ENCODE data around the gene EPO.

Gene EPO

GRCh38 chr7:100720279-100720670 lies at the start of gene EPO:
Gene EPO (plus strand): TSS chr7:100720468. CDS start chr7:100720981, 513 bp downstream.
- DNase-seq, result no peak

- no peak for DNase-seq
Measured at GRCh38 chr7:100671353-100672327, 48.6 kb upstream of the EPO start.

- DNase-seq, result peak; percentile 97
Measured at GRCh38 chr7:100673302-100673941, 46.8 kb upstream of the EPO start, which contains the start of gene GNB2. Gene GNB2 (plus strand): TSS chr7:100673740. CDS start chr7:100676266, 2,526 bp downstream.

GRCh38 chr7:100673942-100674410 lies 46.3 kb upstream of the EPO start:
- DNase-seq, result no peak

GRCh38 chr7:100674411-100675104 lies 45.7 kb upstream of the EPO start:
- peak; percentile 14 for DNase-seq

GRCh38 chr7:100675105-100675451 lies 45.2 kb upstream of the EPO start:
- no peak for DNase-seq

- DNase-seq, result peak; percentile 12
Measured at GRCh38 chr7:100675581-100676350, 44.5 kb upstream of the EPO start.

- no peak for DNase-seq
Measured at GRCh38 chr7:100676501-100677306, 43.6 kb upstream of the EPO start.

- no peak for DNase-seq
Measured at GRCh38 chr7:100677308-100678267, 42.7 kb upstream of the EPO start.

GRCh38 chr7:100678291-100678984 lies 41.8 kb upstream of the EPO start:
- no peak for DNase-seq

- DNase-seq, result no peak
Measured at GRCh38 chr7:100679129-100679926, 40.9 kb upstream of the EPO start.

GRCh38 chr7:100679927-100680575 lies 40.2 kb upstream of the EPO start:
- no peak for DNase-seq

- DNase-seq, result no peak
Measured at GRCh38 chr7:100680576-100681271, 39.5 kb upstream of the EPO start.

GRCh38 chr7:100681491-100682227 lies 38.6 kb upstream of the EPO start:
- no peak for DNase-seq

- no peak for DNase-seq
Measured at GRCh38 chr7:100682228-100682741, 38.0 kb upstream of the EPO start.

GRCh38 chr7:100682991-100683658 lies 37.1 kb upstream of the EPO start:
- DNase-seq, result no peak
